Measurements from ENCODE around the gene ECHDC3.

The ECHDC3 gene

DNA sequence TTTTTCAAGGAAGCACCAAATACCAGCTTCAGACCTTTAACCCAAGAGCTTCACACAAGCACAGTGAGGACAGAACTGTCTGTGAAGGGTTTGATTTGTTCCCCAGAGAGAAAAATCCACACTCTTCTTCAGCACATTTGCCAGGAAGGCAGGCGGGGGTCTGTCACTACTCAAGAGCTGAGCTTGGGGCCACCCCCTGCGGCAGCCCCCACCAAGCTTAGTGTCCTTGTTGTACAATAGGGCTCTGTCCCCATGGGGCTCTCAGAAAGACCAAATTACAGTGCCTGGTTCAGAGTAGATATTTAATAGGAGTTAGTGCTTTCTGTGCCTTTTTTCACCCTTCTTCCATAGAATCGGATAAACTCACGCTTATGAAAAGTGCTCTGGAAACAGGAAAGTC, 12.4 kb downstream of the ECHDC3 start:
- DNase-seq: no peak

GRCh38 chr10:11755512-11756263, 13.5 kb downstream of the ECHDC3 start:
- DNase-seq: no peak

DNA sequence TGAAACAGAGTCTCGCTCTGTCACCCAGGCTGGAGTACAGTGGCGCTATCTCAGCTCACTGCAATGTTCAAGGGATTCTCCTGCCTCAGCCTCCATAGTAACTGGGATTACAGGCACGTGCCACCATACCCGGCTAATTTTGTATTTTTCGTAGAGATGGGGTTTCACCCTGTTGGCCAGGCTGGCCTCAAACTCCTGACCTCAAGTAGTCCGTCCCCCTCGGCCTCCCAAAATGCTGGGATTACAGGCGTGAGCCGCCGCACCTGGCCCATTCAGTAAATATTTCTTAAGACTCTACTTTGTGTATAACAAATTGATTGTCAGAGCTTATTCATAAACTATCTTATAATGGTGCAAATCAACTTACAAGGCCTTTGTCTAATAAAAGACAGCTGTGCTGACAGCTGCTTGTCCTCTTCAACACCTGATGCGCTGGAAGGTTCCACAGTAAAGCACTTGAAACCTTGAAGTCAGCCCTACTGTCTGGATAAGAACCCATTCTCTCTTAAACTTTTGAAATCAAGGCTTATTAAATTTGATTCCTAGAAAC, 14.7 kb downstream of the ECHDC3 start:
- DNase-seq: no peak

DNA sequence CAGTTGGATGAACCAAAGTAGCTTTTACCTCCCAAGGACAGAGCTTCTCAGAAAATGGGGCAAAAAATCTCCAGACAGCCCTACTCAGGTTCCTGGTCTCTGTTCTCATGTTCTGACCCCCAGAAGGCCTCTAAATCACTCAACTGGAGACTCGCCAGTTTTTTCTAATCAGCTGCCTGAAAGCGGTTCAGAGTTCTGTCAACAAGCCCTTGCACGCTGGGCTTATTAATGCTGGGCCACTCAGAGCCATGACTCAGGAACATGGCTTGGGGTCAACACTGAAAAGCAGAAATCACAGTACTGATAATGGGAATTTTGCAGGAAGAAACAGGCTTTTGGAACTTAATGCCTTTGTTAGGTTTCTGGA, 15.3 kb downstream of the ECHDC3 start:
- DNase-seq: no peak

DNA sequence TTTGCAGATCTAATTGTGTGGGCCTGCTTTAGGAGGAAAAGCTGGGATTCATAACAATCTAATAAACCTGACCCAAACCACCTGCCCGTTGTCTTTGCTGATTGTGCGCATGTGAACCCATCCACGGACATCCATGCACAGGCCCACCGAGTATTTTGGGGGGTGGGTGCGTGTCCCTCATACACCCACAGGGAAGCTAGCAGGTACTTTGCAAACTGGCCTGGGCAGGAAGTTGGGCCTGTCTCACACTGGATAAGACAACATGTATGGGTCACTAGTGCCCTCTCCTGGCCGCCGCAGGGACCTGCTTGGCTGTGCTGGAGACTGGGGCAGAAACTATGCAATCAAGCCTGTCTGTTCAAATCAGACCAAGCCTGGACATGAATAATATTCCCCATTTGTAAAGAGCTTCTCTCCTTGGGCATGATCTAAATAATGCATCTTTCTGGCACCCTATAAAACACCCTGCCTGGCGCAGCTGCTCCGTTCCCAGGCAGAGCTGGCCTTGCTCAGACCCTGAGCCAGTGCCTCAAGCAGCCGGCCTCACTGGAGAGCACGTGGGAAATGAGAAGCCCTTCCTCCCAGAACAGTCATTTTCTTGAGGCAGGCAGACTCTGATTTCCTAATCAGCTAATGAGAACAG, 15.8 kb downstream of the ECHDC3 start:
- DNase-seq: peak; percentile 81

DNA sequence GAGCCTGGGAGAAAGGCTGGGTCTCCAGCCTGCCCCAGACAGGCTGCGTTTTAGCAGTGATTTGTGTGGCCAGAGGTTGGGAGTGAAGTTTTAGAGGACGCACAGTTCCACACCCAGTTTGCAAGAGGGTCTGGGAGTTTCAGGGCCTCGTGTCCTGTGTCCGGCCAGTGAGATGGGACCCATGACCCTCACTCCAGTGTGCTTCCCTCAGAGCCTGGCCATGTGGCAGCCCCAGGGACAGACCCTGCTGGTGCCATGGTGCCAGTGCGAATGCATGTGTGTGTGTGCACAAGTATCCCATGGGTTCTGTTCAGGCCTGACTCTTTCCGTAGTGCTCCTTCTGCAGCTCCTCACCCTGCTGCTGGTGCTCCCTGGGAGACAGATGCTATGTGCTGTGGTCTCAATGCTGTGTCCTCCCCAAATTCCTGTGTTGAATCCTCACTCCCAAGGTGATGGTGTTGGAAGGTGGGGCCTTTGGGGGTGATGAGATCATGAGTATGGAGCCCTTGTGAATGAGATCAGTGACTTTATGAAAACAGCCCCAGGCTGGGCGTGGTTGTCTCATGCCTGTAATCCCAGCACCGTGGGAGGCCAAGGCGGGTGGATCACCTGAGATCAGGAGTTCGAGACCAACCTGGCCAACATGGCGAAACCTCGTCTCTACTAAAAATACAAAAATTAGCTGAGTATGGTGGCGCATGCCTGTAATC, 16.5 kb downstream of the ECHDC3 start:
- no peak for DNase-seq

GRCh38 chr10:11759347-11759746, 17.2 kb downstream of the ECHDC3 start:
- no peak for DNase-seq

GRCh38 chr10:11760151-11760550, 18.0 kb downstream of the ECHDC3 start:
- DNase-seq: no peak

GRCh38 chr10:11760861-11761260, 18.7 kb downstream of the ECHDC3 start:
- DNase-seq: no peak

- DNase-seq: no peak
Observed at GRCh38 chr10:11761431-11761830, 19.2 kb downstream of the ECHDC3 start.

- no peak for DNase-seq
Observed at GRCh38 chr10:11762706-11763500, 20.7 kb downstream of the ECHDC3 start.

DNA sequence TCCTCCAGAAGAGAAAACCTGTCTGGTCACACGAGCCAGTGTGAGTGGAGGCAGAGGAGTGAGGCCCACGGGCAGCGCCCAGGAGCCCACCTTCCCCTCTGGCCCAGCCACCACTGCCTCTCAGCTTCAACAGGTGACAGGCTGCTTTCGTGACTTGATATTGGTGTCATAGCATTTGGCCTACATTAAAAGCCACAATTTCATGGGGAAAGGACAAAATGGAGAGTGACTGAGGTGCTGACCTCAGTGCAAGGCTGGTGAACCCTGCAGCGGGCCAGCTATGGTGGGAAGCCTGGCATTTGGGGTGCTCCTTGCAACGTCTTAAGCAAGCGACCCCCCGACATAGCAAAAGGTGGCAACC, 21.3 kb downstream of the ECHDC3 start:
- no peak for DNase-seq

- DNase-seq: no peak
Observed at GRCh38 chr10:11765141-11765540, 23.0 kb downstream of the ECHDC3 start.

GRCh38 chr10:11772575-11773288, 30.6 kb downstream of the ECHDC3 start:
- no peak for DNase-seq

- DNase-seq: no peak
Observed at GRCh38 chr10:11773761-11774441, 31.7 kb downstream of the ECHDC3 start.

DNA sequence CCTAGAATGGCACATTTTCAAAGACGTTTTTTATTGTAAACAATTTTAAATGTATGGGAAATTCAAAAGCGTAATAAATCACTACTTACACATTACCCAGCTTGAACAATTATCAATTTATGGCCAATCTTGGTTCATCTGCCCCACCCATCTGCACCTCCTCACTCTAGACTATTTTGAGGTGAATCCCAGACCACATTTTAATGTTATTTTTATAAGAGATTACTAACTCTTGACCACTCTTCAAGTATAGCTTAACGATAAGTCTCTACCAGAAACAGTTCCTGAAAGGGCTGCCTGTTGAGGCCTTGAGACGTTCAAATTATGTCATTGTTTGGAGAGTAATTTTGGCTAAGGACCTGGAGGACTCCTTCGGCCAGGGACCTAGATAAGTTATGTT, 33.2 kb downstream of the ECHDC3 start:
- no peak for DNase-seq

DNA sequence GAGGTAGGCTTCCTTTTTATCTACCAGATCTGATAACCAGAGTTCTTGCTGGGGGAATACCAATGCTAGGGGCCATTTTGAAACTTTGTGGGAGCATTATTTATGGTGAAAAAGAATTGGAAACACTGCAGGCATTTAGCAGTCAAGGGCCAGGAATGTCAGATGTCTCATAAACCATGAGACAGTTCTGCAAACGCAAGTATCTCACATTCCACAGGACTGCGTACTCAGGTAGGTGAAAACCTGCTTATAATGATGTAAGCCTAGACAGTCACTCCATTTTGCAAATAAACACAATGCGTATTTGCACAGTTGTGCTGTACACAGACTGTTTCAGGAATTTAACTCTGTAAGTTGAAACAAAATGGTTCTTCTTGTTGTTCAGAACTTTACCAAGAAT, 33.9 kb downstream of the ECHDC3 start:
- no peak for DNase-seq

DNA sequence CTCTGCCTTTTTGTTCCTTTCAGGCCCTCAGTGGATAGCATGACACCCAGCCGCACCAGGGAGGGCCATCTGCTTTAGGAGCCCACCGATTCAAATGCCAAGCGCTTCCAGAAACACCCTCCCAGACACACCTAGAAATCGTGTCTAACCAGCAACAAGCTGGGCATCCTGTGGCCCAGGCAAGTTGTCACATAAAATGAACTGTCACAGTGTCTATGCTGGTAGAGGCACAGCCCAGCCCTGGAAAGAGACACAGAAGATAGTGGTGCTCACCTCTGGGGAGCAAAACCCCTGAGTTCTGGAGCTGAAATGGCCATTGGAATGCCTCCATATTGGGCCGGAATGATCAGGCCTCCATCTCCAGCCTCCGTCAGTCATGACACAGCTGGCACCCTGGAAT, 38.9 kb downstream of the ECHDC3 start:
- DNase-seq: no peak

DNA sequence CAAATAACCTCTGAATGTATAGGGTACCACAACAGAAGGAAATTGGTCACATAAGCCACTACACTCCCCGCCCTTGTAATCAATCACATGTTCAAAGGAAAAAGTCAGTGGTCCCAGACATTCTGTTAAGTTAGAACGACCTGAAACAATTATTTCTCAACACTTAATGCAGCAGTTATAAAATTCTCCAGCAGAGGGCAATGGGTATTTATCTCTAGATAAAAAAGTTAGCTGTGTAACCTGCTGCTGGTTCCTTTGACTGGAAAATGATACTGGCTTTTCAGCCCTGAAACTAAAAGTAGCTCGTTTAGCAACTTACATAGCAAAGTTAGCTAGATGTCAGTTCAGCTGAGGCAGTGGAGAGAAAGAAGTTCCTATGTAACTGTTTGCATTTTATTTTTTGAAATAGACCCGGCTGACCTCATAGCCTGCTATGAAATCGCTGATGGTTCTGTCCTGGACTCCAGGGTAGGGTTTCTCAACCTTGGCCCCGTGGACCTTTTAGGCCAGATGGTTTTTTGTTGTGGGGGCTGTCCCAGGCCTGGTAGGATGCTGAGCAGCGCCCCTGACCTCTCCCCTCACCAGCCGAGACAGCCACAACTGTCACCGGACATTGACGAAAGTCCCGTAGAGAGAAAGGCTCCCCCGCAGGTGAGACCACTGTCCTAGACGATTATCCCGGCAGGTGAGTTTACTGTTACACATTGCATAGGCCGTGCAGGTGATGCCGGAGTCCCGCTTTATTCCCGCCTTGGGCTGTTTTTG, 40.8 kb downstream of the ECHDC3 start:
- no peak for DNase-seq

GRCh38 chr10:11783558-11783865, 41.3 kb downstream of the ECHDC3 start:
- DNase-seq: no peak

DNA sequence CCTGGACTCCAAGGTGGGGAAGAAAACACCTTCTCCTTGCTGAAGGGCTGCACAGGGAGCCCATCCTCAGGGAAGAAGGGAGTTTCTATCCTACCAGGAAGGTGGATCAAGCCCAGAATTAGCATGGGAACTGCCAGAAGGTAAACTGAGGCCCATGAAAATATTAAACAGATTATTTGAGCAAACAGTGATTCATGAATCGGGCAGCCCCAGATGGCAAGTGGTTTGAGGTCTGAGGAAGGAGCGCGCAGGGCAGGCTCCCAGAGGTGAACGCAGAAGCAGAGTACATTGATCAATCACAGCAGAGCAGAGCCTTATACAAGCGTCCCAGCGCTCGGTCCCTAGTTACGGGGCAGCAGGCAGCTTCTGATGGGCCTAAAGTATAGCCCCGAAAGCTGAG, 45.2 kb downstream of the ECHDC3 start:
- DNase-seq: no peak

Measured in activated naive CD4-positive, alpha-beta T cell treated with Interleukin-2 at 50 U/mL for 16 hours (primary cell).